ENCODE measurements around the gene TBC1D23.
A peak's percentile ranks its signal among the peaks of the same experiment; 100 is the strongest.
"Not testable (repeated sequence)": the region's sequence is repeated elsewhere in the genome, so short reads cannot be mapped to it uniquely, and the experiment has no call there.

Gene TBC1D23

DNA sequence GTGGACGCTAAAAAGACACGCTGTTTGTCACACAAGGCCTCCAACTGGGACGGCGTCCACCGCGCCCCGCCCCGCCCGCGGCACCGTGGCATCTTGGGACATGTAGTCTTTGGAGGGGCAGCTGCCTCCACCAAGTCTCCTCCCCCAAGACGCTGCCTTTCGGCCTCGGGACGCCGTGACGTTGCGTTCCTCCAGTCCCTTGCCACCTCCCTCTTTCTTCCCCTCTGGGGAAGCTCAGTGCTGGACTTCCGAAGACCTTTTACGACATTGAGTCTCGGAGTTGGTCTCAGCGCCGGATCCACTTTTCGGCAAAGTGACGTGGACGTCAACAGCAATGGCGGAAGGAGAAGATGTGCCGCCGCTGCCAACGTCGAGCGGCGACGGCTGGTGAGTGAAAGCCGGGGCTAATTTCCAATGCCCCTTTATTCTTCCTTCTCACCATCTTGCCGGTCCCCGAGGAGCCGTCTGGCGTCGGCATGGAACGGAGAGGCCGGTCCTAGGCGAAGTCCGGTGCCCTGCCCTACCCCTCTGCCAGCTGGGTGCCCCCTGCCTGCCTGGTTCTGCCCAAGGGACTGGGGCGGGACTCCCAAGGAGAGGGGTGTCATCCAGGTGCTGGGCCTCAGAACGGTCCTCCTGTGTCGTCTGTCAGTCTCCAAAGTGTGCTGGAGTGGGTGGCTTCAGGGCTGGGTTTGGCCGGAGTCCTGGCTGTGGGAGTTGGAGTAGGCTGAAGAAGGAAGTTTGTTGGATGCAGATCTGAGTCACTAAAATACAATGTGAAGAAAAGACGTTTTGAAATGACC lies at the start of gene TBC1D23:
TSS of gene TBC1D23 (plus strand) at position 308 of the 800 bp plus-strand sequence. CDS start at position 335, 27 bp downstream.
- DNase-seq (ENCODE audit: low read depth): peak; percentile 97

- DNase-seq (ENCODE audit: low read depth): no peak
These were observed 46.8 kb upstream of the TBC1D23 start for GRCh38 chr3:100213891-100214573.

GRCh38 chr3:100214574-100214964 lies 46.2 kb upstream of the TBC1D23 start:
- DNase-seq (ENCODE audit: low read depth): no peak

GRCh38 chr3:100216713-100217112 lies 44.1 kb upstream of the TBC1D23 start:
- DNase-seq (ENCODE audit: low read depth): no peak

- no peak for DNase-seq (ENCODE audit: low read depth)
These were observed 39.6 kb upstream of the TBC1D23 start for GRCh38 chr3:100221159-100221558.

GRCh38 chr3:100225193-100225592 lies 35.6 kb upstream of the TBC1D23 start:
- DNase-seq (ENCODE audit: low read depth): no peak

DNA sequence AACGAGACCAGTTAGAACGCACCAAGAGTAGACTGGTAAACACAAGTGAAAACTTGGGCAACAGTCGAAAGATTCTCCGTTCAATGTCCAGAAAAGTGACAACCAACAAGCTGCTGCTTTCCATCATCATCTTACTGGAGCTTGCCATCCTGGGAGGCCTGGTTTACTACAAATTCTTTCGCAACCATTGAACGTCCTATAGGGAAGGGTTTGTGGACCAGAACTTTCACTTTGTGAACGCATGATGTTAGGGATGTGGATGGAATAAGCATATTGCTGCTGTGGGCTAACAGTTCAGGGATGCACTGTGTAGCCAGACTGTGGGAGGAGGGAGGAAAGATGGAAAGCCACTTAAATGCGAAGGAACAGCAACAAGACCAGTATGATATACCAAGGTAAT lies 34.9 kb upstream of the TBC1D23 start:
- no peak for DNase-seq (ENCODE audit: low read depth)

DNA sequence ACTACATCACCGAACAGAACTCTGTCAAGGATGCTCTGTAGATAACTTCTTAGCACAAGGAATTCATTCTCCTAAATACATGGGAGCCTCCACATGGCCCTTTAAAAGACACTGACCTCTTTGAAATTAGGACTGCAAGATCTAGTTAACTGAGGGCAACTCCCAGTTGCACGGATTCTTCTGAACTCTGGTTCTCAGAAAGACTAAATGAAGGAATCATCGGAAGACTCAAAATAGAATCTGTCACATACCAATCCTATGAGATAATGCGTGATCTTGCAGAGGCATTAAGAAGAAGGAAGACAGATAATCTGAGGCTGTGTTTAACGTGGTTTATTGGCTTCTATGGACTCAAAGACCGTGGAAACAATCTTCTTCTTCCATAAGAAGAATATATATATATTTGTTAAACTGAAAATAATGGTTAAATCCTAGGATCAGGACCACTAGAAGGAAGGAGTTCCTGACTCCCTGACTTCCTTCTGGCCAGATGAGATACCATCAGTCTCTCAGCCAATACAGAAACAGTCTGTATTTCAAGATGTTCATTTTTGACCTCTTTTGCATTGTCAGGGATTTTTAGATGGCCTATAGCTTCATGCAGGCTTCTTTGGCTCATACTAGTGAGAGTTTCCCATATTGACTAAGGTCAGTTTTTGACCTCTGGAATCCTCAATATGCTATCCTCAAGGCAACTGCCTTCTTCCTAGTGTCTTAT lies 33.9 kb upstream of the TBC1D23 start:
- DNase-seq (ENCODE audit: low read depth): no peak

DNA sequence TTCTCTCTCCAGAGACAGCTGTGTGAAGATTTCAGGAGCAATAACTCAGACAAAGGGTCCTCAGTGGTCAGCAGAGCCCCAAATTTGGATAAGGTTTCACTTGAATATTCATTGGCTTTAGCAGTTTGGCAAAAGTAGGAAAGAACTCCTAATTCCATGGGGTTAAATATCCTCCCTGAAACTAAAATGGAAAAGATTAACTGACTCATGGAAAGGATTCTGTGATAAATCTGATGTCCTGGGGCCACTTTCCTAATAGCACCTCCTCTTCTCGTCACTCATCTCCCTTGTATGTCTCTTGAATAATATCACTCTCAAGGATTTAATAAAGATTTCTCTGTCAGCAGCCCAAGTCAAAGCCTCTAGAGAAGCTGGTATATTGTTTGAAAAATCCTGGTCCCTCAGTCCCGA lies 33.3 kb upstream of the TBC1D23 start:
- no peak for DNase-seq (ENCODE audit: low read depth)

DNA sequence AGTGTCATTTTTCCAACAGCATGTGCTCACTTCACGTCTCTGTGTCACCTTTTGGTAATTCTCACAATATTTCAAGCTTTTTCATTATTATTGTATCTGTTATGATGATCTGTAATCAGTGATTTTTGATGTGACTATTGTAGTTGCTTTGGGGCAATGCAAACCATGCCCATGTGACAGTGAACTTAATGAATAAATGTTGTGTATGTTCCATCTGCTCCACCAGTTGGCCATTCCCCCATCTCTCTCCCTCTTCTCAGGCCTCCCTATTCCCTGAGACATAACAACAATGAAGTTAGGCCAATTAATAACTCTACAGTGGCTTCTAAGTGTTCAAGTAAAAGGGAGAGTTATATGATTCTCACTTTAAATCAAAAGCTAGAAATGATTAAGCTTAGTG lies 32.5 kb upstream of the TBC1D23 start:
- no peak for DNase-seq (ENCODE audit: low read depth)

GRCh38 chr3:100229188-100229587 lies 31.6 kb upstream of the TBC1D23 start:
- DNase-seq (ENCODE audit: low read depth): not testable (repeated sequence)

GRCh38 chr3:100230710-100231109 lies 30.1 kb upstream of the TBC1D23 start:
- no peak for DNase-seq (ENCODE audit: low read depth)

DNA sequence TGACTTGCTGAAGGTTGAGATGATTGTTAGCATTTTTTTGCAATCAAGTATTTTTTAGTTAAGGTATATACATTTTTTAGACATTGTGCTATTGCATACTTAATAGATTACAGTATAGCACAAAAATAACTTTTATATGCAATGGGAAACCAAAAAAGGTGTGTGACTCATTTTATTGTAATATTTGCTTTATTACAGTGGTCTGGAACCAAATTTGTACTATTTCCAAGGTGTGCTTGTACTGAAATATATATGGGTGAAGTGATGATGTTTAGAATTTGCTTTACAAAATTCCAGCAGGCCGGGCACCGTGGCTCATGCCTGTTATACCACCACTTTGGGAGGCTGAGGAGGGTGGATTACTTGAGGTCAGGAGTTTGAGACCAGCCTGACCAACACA lies 29.1 kb upstream of the TBC1D23 start:
- no peak for DNase-seq (ENCODE audit: low read depth)

- DNase-seq (ENCODE audit: low read depth): no peak
These were observed 26.4 kb upstream of the TBC1D23 start for GRCh38 chr3:100234364-100234763.

DNA sequence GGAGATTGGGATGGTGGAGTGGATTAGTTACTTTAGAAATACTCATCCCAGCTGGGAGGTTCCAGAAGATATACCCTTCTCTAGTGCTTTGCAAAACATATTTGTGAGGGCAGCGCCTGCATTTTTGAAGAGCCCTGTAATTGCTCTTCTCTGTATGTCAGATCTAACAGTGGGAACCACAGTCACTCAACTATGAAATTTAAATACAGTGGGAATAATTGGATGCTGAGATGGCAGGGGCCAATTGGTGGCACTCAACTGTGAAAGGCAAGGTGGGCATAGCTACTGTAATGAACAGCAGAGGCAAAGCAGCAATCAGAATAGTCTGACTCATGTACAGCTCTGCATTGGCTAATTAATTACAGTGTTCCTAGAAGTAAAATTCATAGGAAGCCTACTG lies 22.2 kb upstream of the TBC1D23 start:
- DNase-seq (ENCODE audit: low read depth): no peak

DNA sequence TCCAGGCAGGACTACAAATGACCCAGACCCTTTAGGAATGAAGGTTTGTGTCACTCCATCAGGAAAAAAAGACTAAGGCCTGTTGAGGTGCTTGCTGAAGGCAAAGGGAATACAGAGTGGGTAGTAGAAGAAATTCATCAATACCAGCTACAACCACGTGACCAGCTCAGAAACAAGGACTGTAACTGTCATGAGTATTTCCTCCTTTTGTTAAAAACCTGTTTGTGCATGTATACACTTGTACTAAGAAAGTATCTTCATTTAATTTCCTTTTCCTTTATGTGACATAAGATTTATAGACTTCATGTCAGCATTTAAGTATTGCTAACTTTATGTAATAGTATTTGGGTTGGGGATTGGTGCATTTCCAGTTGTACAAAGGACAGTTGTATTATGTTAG lies 18.3 kb upstream of the TBC1D23 start:
- not testable (repeated sequence) for DNase-seq (ENCODE audit: low read depth)

GRCh38 chr3:100244264-100244663 lies 16.5 kb upstream of the TBC1D23 start:
- DNase-seq (ENCODE audit: low read depth): no peak

GRCh38 chr3:100245136-100245535 lies 15.7 kb upstream of the TBC1D23 start:
- no peak for DNase-seq (ENCODE audit: low read depth)

GRCh38 chr3:100245927-100246326 lies 14.9 kb upstream of the TBC1D23 start:
- no peak for DNase-seq (ENCODE audit: low read depth)

GRCh38 chr3:100246999-100247398 lies 13.8 kb upstream of the TBC1D23 start:
- no peak for DNase-seq (ENCODE audit: low read depth)

- DNase-seq (ENCODE audit: low read depth): no peak
These were observed 8.8 kb upstream of the TBC1D23 start for GRCh38 chr3:100252001-100252400.

DNA sequence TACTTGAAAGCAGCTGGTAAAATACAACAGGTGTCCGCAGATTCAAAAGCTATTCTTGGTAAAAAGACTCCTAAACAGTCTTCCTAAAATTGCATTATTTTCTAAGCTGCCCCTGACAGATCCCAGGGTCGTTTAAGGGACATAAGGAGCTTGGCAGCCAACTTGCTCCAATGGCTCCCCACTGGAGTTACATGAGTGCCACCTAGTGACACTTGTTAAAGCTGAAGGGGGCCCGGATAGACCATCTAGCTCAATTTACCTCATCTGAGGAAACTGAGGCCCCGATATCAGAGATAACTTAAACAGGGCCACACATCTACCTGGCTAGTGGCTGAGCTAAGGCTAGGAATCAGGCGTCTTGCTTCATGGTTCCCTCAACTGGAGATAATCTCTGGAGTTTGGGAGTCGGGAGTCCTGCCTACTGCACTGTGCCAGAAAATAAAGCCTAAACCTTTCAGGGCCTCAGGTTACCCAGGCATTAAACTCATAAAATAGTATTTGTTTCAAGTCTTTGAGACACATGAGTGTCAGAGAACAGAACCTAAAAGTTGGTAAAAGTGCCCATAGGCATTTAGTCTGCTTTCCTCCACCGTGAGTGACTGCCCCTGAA lies 6.5 kb upstream of the TBC1D23 start:
- DNase-seq (ENCODE audit: low read depth): no peak

Data from stimulated activated CD4-positive, alpha-beta T cell treated with anti-CD3 and anti-CD28 coated beads, Interleukin-2, amount 100 ng/mL, for 4 hours (primary cell).